NCI-H146 treated with DMSO at 0.1 percent for 48 hours (cell line): ENCODE results near the gene TBC1D7.

Experiments
- DNase-seq: peaks from one replicate; lab custom pipeline; 2025; ENCODE audit not compliant: unreplicated experiment; lab: John Stamatoyannopoulos, UW

The TBC1D7 gene

GRCh38 chr6:13296536-13296997 is 31.8 kb downstream of the TBC1D7 start:
- DNase-seq: no peak

- no peak for DNase-seq
Observed at GRCh38 chr6:13295576-13295975, 32.8 kb downstream of the TBC1D7 start.

DNA sequence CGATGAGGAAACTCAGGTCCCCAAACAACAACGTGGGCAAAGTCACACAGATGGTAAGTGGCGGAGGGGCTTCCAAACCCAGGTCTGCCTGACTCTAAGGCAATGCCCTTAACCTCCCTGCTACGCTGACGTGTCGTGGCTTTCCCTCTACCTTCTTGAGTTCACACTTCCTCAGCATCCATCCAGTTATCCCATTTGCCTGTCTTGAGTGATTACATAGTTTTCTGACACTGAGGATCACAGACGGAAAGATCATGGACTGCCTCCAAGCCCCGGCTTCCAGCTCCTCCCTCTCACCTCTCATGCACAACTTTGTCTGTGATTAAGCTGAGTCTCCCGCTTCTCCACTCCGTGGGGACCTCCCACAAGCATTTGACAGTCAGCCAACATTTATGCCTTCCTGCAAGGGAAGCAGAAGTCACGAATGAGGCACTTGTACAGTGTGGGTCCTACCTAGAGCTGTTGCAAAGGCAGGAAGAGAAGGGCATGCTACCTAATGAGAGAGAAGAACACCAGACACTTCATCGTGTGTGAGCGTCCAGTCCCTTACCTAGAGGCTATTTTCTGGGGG is 33.8 kb downstream of the TBC1D7 start:
- DNase-seq: no peak

GRCh38 chr6:13292774-13293173 is 35.6 kb downstream of the TBC1D7 start:
- no peak for DNase-seq

DNA sequence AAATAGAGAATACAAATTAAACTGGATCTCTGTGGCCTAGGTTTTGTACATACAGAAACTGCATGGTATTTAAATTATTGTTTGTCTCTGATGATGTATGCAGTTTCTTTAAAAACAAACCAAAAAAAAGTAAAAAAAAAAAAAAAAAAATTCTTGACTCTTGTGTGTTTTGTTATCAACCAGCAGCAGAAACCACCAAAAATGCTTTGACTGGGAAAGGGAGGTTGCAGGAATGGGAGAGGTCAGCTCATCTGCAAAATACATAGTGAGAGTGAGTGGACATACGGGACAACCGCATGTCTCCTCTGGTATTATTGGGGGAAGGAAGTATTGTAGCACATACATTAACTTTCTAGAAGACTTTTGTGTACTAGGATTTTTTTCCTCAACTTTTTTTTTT is 38.0 kb downstream of the TBC1D7 start:
- no peak for DNase-seq

DNA sequence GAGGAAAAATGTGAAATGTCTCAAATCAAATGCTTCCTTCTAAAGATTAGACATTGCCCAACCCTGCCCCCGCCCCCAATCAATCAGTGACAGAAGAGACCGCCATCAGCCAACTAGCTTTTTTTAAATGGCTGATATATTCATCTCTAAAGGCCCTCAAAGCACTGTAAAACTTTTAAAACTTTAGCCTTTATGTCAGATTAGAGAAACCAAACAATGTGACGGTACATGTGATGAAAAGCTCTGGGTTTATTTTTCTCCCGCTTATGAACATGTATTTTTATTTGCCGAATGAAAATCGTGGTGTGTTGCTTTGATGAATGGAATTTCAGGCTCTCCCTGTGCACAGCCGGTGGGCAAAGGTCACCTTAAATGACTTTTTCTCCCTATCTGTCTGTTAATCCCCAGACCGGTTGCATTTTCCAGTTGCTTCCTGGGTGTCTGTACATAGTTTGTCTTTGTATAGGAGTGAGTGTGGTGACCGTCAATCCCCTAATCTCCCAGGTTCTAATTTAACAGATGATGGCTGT is 38.5 kb downstream of the TBC1D7 start:
- DNase-seq: no peak

GRCh38 chr6:13288969-13289391 is 39.4 kb downstream of the TBC1D7 start:
- no peak for DNase-seq

- no peak for DNase-seq
Observed at GRCh38 chr6:13288481-13288880, 39.9 kb downstream of the TBC1D7 start.

- DNase-seq: no peak
Observed at GRCh38 chr6:13287104-13287503, 41.2 kb downstream of the TBC1D7 start.

- DNase-seq: no peak
Observed at GRCh38 chr6:13286181-13286580, 42.2 kb downstream of the TBC1D7 start.

- DNase-seq: no peak
Observed at GRCh38 chr6:13285705-13286104, 42.6 kb downstream of the TBC1D7 start.

DNA sequence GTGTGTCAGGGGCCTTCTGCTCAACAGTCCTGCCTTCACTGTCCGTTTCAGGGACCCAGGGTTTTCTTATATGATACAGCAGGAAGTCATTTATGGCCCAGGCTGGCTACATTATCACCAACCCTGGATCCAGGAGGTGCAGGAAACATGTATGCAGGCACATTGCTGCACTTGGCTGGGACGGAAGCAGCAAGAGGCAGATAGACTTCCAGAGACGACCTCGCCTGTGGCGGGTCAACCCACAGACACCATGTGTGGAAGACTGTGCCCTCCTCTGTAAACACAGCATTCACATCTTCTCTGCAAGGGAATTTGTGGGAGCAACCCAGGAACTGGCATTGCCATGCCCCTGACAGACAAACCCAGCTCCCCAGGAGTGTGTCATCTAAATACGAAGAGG is 43.7 kb downstream of the TBC1D7 start:
- DNase-seq: no peak

DNA sequence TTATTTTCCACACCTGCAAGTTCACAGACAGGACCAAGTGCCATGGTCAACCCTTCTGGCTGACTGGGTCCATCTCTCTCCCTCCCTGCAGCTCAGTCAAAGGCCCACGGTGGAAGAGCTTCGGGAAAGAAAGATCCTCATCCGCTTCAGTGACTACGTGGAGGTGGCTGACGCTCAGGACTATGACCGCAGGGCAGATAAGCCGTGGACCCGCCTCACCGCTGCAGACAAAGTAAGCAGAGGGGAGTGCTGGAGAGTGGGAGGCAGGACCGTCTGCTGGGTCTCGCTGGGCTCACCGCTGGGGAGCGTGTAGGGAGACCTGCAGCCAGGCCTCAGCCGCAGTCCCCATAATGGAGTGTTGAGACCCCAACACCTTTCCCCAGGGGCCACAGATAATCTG is 45.0 kb downstream of the TBC1D7 start:
- DNase-seq: no peak

DNA sequence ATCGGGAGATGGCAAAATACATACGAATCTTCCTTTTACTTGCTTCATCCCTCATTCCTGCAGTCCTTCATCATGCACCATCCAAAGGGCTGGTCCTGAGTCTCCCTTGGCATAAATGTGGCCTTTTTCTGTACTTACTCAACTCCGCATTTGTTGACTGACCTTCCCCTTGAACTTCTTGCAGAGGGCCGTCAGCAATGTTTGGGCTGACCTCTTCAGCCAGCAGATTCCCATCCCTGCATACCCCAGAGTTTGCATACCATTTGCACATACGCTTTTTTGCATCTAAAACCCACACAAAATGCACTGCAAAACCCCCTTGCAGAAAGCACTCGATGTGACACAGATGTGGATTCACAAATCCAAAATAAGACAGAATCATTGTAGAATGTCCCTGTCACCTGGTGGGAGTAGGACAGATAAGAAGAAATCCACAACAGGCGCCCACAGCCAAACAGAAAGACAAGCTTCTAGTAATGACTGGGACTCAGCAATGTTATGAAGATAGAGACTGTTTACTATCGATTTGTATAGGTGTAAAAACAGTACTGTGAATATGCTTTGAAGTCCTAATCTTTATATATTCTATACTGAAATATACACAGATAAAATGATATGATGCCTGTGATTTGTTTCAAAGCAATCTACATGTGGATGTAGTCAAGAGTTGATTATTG is 45.8 kb downstream of the TBC1D7 start:
- DNase-seq: no peak

GRCh38 chr6:13281686-13282085 is 46.7 kb downstream of the TBC1D7 start:
- no peak for DNase-seq

DNA sequence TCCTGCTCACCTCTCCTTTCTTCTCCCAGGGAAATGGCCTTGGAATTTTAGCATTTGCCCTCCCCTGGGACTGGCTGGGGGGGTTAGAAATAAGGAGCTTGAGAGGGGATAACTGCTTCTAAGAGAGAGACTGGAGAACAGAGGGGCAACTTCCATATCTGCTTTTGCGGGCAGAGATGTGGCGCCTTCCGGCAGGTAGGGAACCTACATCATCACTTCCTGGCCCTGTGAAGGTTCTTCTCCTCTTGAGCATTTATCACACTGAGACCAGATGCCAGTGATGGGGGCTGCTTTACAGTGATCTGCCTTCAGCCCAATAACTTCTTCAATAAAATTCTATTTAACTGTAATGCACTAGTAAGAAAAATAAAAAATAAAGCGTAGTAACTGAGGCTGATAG is 48.1 kb downstream of the TBC1D7 start:
- no peak for DNase-seq

- DNase-seq: no peak
Observed at GRCh38 chr6:13278991-13279390, 49.3 kb downstream of the TBC1D7 start.

DNA sequence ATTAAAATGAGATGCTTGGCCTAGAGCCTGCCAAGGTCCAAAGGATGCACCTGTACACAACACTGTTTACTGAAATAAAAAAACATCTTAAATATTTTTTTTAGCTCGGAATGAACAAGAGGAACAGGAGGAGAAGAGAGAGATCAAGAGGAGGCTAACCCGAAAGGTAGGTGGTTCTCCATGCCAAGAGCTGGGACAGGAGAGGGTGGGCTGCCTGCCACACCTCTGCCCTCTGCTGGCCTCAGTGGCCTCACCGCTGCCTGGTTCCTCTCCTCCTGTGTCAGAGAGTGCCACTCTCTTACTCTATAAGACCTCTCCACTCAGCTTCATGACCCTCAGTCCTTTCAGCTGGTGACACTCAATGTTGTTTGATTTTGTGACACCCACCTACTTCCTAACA is 50.2 kb downstream of the TBC1D7 start:
- DNase-seq: no peak

GRCh38 chr6:13277231-13277630 is 51.1 kb downstream of the TBC1D7 start:
- DNase-seq: no peak

DNA sequence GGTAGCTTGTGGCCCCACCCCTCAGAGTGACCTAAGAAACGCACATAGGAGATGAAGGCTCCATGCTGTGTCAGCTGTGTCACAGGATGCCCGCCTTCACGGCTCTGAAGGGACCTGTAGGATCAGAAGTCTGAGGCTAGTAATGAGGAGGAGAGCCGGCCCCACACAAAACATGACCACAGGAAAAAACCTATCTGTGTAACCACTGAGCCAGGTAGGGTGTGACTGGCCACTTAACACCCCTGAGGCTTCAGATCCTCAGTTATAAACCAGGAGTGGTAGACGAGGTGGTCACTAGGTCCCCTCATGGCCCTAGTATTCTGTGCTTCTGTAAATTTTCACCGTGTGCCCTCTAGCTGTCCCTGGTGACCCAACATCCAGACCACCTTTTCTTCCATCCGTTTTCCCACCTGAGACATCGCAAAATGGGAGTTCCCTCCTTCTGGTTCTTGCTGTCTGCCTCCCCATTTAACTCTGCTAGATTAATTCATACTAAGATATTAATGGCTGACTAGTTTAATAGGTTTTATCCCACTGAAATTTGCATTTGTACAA is 52.8 kb downstream of the TBC1D7 start:
- no peak for DNase-seq

DNA sequence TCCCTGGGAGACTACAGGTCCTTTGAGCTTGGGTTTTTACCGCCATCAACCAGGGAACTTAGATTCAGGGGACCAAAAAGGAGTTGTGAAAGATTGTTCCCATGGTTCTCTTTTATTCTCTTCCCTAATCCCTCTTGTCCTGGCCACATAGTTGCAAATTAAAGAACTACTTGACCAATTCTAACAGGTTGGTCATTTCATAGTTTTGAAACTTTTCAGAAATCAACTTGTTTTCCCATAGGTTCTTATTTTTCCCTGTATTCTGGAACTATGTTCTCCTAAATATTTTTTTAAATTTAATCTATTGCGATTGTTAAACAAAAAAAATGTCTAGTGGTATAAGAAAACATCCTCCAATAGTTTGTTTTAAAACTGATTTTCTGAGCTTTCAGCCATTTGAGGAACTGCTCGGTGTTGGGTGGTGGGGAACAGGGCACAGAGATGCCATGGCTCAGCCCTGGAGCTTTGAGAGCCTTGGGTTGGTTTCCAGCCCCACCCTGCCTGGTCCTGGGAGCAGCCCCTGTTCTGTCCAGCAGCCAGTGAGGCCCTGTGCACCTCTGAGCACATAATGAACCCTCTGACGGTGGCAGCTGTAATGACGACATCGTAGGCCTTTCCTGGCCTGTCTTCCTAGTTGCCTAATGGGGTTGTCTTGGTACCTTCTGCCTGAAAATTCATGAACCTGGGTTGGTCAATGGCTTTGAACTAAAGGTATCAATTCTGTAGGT is 53.5 kb downstream of the TBC1D7 start:
- no peak for DNase-seq
